SK-N-DZ (cell line): ENCODE results near the gene STKLD1. TPM values are rescaled to one million over a fixed set of nuclear protein-coding genes. Genes with fewer than 3 reads are reported as not detected.
"Not testable (repeated sequence)": the region's sequence is repeated elsewhere in the genome, so short reads cannot be mapped to it uniquely, and the experiment has no call there.

Source experiments
- DNase-seq: peaks from one replicate; pipeline ENCODE4 v3.0.0-alpha.2; 2015; ENCODE audit warnings: low spot score
- polyA plus RNA-seq, 2 experiments: library from polyadenylated mRNA; depleted of rRNA; stranded (reverse); fragments of >200 nt; gene quantifications; 2 replicates each; pipeline ENCODE4 v1.2.3, GENCODE V29; 2014

The STKLD1 gene
- polyA plus RNA-seq (2014; cell fraction: cytosol; rRNA removed) = 1.5 and 2.9 TPM in 2 replicates
- polyA plus RNA-seq (2014; cell fraction: nucleus; rRNA removed) = 1.6 and 1.9 TPM in 2 replicates

DNA sequence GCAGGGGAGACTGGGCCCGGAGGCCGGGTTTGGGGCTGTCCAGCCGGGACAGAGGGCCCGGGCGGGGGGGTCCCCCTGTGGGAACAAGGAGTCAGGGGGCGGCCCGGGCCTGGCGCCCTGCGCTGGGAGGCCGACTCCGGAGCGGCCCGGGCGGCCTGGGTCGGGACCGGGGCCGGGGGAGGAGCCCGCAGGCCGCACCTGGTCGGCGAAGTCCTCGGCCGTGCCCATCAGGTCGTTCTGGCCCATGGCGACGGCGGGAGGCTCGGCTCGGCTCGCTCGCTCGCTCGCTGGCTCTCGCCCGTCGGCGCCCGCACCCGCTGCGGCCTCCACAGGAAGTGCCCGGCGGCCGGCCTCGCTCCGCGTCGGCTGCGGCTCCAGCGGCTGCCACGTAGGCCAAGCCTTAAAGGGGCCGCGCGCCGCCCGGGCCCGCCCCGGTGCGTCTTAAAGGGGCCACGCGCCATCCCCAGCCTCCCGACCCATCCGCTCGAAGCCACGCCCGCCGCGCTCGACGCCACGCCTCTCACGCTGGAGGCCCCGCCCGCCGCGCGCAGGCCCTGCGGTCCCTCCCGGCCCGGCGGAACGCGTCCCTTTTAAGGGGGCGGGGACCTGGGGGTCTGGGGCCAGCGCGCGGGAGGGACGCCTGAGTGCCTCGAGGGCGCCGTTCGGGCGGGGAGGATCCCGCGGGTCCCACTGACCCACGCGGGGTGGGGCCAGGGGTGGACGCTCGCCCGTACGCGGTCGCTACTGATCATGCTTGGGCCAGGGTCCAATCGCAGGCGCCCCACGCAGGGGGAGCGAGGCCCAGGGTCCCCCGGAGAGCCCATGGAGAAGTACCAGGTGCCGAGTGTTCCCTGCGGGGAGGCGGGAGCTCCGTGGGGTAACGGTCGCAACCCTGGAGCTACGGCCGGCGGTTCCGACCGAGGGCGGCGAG is at the start of gene STKLD1, which contains the start of gene SURF4:
Gene STKLD1 (plus strand): TSS at position 643 of the 931 bp plus-strand sequence. CDS start 108 bp downstream, at position 751.
Gene SURF4 (minus strand): TSS at position 337 of the 931 bp plus-strand sequence. CDS start 91 bp downstream, at position 246.
- DNase-seq = peak; percentile 95

DNA sequence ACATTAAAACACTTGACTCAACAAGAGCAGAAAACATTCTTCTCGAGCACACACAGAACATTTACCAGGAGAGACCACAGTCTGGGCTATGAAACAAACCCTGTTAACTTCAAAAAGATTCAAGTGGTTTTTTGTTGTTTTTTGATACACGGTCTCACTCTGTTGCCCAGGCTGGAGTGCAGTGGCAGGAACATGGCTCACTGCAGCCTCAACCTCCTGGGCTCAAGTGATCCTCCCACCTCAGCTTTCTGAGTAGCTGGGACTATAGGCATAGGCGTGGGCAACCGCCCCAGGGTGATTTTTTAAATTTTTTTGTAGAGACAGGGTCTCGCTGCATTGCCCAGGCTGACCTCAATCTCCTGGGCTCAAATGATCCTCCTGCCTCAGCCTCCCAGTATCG is 49.1 kb upstream of the STKLD1 start:
- DNase-seq = not testable (repeated sequence)

DNA sequence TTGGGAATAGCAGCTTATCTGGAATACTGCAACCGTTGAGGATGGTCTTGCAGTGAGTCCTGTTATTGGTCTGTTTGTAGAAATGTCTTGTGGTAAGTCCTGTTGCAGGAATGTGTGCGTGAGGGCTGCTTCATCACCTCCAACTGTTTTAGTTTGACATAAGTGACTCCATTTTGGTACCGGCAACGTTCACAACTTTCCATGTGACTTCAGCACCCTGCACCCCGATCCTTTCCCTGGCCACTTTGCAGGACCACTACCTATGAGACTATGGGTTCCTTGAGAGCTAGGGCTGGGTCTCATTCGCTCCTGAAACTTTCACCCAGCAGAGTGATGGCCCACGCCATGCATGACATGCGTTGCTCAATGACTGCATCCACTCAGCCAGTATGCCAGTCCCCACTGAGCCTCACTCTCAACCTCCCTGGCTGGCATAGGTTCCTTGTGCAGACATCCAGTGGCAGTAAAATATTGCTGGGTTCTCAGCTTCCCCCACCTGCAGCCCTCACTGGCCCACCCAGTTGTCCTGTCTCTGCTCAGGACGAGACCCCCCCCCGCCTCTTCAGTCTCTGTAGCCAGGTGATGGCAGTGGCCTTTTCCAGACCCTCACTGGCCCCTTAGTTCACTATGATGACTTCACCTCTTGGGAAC is 48.2 kb upstream of the STKLD1 start:
- no peak for DNase-seq

DNA sequence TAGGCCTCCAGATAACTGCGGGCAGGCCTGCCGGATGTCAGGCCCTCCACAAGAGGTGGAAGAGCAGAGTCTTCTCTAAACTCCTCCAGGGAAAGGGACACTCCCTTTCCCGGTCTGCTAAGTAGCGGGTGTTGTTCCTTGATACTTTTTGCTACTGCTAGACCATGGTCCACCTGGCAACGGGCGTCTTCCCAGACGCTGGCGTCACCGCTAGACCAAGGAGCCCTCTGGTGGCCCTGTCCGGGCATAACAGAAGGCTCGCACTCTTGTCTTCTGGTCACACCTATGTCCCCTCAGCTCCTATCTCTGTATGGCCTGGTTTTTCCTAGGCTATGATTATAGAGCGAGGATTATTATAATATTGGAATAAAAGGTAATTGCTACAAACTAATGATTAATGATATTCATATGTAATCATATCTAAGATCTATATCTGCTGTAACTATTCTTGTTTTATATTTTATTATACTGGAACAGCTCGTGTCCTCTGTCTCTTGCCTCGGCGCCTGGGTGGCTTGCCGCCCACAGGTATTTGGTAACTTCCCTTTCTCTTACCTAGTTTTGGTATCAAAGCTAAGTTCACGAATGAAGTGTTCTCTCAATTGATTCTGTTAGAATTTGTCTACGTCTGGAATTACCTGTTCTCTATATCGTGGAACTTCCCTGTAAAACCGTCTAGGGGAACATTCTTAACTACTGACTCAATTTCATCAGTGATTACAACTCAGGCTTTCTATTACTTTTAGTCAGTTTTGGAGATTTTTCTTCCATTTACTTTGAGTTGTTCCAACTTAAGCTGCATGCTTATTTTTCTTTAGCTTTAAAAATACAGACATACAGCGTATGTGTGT is 46.6 kb upstream of the STKLD1 start:
- not testable (repeated sequence) for DNase-seq

DNA sequence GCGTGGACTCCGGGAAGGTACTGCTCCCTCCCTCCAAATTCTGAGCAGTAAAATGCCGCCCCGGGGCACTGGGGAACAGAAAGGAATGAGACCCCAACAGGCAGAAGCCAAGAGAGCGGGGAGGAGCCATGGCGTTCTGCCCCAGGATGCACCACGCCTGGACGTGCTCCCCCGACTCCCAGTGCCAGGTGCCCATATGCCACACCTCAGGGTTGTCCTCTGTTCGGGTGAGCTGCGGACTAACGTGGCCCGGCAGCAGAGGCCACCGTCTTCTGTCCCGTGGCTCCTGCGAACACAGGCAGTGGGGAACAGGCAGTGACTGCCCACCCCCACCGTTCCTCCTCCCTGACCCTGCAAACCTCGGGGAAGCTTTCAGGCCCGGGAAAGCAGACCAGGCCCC is 44.9 kb upstream of the STKLD1 start:
- no peak for DNase-seq

DNA sequence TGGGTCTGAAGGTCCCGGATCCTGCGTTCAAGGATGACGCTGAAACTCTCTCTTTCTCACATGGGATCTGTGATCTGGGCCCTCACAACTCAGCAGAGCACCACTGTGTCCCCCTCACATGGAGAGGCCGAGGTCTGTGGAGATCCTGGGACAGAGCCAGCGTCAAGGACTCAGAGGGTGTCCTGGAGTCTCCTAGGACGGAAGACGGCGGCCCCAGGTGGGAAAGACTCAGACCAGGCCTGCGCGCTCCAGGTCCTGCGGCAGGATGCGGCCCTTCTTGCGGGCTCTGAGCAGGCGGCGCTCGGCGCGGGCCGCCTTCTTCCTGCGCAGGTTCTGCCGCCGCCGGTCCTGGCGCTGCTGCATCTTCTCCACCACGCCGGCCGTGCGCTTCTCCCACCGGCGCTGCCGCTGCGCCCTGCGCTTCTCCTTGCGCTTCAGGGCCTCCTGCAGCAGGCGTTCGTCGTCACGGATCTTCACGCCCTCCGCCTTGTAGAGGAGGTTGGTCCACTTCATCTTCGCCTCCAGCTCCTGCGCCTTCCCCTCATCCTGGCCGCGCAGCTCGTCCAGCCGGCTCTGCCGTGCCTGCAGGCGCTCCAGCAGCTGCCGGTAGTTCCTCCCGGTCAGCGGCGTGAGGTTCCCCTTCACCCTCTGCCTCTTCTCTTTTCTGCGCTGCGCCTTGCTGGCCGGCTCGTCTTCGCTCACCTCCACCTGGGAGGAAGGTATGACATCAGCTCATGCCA is 44.4 kb upstream of the STKLD1 start:
- no peak for DNase-seq

DNA sequence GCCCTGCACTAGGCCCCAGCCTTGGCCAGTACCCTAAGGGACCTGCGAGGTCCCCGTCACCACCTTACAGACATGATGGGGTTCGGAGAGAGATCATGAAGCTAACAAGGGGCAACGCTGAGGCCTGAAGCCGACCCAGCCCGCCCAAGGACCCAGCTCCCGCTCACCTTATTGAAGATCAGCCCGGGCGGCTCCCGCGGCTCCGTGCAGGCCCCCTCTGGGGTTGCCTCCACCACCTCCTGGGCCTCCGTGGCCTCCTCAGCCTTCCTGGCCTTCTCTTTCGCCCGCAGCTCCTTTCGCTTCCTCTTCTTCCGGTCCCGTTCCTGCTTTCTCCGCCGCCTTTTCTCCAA is 43.8 kb upstream of the STKLD1 start:
- DNase-seq = no peak

DNA sequence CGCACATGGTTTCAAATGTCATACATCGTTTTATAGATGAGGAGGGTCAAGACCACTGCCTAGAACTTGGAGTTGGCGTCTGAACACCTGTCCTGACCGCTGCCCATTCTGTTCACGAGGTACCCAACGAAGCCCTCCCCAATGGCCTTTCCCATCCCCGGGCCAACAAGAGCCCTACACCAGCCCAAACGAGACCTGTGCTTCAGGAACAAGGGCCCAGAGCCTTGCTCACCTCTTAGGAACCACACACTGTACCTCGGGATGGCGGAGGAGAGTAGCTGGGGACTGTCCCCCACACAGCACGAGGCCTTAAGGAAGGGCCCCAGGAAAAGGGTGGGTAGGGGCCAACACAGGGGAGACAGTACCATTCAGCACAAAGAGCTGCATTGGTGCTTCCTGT is 43.2 kb upstream of the STKLD1 start:
- no peak for DNase-seq

DNA sequence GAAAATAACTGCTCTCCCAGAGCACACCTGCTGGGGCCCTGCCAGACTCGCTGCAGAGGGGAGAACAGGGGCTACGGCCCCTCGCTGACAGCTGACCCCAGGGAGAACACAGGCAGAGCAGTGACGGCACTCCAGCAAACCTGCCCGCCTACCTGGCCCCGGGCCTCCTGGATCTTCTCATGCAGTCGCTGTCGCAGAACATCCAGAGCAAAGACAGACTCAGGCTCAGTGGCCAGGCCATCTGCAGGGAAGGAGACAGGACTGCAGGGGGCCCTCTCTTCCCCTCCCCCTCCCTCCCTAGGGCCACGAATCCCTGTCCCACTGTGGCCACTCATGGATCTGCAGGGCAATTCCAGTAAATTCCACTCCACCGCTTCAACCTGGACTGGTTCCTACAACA is 42.6 kb upstream of the STKLD1 start:
- no peak for DNase-seq

DNA sequence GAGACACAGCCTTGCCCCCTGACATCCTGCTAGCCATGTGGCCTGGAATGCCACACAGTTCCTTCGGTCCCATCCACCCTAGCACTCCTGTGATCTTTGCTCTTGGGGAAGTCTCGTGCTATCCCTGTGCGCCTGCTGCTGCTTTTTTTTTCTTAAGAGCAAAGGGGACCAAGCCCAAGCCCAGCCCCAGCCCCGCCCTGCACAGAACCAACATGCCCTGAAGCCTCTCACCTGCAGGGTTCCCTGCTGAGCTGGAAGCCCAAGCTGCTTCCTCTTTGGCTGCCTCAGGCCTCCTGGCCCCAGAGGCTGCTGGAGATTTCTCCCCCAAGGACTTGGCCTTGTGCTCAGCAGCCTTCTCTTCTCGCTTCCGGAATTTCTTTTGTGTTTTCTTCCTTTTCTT is 42.0 kb upstream of the STKLD1 start:
- no peak for DNase-seq

DNA sequence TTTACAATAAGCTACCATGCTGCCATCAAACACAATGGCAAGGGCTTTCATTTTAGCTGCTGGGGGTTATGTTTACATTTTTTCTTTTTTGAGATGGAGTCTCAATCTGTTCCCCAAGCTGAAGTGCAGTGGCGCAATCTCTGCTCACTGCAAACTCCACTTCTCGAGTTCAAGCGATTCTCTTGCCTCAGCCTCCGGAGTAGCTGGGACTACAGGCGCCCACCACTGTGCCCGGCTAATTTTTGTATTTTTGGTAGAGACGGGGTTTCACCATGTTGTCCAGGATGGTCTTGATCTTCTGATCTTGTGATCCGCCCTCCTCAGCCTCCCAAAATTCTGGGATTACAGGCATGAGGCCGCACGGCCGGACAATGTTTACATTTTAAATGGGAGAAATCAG is 41.3 kb upstream of the STKLD1 start:
- not testable (repeated sequence) for DNase-seq

DNA sequence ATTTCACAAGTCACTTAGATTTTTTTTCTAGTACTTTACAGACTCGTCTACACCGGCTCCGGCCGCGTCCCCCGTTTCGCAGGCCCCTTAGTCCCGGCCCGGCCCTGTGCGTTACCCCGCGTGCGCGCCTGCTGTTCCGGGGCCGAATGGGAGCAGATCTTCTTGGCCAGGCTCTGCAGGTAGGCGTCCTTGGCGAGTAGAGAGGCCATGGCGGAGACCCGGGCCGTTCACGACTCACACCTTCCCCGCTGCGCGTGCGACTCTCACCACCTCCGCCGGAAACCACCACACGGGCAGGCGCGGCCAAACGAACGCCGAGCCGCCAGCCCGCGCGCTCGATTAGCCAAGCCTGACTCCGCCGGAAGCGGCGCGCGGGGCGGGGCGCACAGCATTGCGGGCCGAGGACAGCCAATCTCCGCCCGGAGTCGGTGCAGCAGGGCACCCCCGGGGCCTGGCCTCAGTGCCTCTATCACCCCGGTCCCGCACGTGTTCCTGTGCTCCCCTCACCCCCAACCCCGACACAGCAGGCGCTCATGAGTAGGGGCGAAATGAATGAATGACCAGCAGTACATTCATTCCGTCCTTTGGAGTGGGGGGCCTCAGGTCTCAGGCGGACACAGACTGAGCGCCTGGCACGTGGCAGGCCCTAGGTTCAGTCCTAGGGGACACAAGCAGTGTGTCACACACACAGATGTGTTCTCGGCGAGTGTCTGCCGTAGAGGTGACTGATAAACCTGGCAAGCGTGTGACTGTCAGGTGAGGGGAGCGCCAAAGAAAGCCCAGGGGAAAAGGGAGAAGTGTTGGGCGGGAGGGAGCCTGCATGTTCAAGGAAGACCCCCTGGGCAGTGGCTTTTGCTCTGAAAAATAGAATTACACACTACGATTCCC is 40.0 kb upstream of the STKLD1 start, which contains the start of gene SURF6:
Gene SURF6 (minus strand): TSS at position 265 of the 888 bp plus-strand sequence. CDS start 56 bp downstream, at position 209.
- DNase-seq = peak; percentile 87

DNA sequence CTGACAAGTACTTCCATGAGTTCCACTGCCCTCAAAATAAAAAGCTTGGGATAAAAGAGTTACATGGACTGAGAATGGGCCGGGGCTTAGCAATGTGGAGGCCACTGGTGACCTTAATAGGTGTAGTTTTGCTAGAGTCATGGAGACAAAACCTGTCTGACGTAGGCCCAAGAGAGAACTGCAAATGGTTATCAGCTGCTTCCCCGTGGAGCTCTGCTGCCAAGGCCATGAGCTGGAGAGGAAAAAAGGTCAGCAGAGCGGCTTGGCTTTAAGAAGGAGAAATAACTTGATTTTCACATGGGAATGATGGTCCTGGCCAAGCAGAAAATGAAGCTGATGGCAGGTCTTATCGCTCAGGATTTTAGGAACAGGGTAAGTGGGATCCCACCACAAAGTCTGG is 36.5 kb upstream of the STKLD1 start:
- no peak for DNase-seq

DNA sequence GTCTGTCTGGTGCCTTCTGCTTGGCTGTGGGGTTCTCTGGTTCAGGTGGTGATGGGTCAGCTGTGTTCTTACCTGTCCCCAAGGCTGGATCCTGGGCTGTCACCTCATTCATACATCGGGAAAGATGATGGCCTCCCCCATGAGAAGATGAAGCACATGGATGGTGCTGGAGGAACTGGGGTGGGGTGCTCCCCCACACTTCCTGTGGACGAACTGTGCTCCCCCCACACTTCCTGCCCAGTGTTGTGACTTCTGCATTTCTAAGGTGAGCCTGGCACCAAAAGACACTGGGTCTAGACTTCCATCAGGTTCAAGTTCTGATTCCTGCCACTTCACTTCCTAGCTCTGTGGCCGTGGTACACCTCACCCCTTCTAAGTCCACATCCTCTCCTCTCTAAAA is 35.9 kb upstream of the STKLD1 start:
- DNase-seq = no peak

DNA sequence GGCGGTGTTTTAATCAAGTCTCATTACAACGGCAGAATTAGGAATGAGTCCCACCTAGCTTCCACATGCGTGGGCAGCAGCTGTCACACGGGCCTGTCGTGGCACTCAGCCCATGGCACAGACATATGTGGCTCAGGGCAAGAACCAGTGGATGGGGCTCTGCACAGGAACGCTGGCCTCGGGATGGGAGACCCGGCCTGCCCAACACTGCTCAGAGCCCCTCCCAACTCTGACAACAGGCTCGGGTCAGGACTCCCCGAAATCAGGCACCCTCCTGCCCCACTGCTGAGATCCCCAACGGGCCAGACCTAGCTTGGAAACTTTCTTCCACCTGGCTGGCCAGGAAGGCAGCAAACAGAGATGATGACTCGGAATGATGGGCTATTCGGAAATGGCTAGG is 35.2 kb upstream of the STKLD1 start:
- DNase-seq = no peak

DNA sequence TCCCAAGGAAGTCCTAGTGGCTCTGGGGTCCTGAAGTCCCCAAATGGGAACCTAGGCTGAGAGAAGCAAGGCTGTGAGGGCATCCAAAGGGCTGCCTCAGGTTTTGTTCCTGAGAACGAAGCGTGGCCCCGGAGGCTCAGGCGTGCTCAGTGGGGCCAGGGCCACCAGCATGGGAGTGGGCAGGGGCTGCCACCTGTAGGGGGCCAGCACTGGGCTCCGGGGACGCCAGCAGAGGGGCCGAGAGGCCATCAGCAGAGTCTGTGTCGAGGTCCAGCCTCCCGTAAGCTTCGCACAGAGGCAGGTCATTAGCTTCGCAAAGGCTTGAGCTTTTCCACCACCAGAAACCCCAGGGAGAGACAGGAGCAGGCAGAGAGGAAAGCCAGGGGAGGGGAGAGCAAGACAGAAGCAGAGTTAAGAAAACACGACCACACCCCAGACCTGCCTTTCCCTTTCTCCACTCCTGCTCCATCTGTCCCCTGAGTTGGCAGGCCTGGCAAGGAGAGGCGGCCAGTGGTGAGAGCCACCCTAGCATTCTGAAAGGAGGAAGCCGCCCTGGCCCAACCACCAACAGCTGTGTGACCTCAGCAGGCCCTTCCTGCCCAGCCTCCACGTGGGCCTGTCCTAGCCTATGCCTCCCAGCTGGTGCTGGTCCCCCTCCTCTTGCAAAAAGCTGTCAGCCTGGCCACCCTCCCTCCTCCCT is 34.6 kb upstream of the STKLD1 start:
- no peak for DNase-seq

DNA sequence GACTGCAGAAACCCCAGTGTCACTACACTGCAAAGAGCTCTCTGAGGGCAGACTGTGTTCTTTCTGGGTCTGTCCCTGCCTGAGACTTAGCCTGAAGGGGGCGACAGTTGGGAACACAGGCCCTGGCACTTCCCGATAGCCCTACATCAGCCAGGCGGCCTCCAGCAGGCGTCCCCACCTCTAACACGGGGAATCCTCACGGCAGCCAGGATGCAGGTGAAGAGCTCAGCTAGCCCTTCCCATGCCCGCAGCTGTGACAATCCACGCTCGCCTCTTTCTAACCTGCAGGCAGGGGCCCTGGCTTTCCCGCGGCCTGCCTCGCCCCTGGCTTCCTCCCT is 34.1 kb upstream of the STKLD1 start:
- DNase-seq = no peak

DNA sequence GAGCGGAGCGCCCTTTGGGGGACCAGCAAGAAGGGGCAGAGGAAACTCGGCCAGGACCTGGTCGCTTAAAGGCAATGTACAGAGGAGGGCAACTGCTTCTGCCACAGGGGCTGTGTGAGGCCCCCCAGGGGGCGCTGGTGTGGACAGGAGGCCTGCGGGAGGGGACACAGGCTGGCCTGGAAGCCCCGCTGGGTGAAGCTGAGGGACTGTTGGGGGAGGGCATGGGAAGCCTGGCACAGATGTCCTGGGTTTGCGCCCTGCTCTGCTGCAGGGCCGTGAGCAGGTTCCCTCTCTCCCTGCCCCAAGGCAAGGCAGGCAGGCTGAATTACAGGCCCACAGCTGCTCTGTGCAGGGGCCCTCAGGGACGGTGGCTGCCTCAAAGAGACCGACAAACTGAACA is 33.6 kb upstream of the STKLD1 start:
- no peak for DNase-seq

DNA sequence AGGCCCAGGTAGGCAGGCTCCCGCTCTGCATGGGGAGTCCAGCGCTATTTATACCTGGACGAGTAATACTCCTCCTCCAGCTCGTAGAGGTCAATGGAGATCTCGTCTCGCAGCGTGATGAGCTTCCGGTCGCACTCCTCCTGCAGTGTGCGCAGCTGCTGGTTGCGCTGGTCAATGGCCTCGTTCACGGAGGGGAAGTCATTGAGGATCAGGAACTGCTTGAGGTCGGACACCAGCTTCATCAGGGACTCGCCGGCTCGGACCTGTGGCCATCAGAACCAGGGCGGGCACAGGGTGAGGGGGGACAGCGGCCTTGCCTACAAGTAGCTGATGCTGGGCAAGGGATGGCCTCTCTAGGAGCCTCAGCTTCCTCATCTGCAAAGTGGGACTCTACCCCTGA is 32.1 kb upstream of the STKLD1 start:
- no peak for DNase-seq
